Measurements from ENCODE around the gene LGI4. TPM values are rescaled to one million over a fixed set of nuclear protein-coding genes. Genes with fewer than 3 reads are reported as not detected.

LGI4 gene
- polyA plus RNA-seq (ENCODE audit: insufficient read length in 12 of 12) = 10 to 100 TPM in 7 of 12 donors, 1 to 10 TPM in 4, not detected in 1; 8.0 to 14.6 (median 12.0) TPM
- long read RNA-seq, donor 1, partial matches to known transcripts = 157 of 210 reads
- long read RNA-seq, donor 1, other reads (novel, unspliced or antisense) = 51 of 210 reads
- long read RNA-seq, donor 2, partial matches to known transcripts = 245 of 556 reads
- long read RNA-seq, donor 2, other reads (novel, unspliced or antisense) = 311 of 556 reads
- long read RNA-seq, donor 3 = 0 reads
- long read RNA-seq, donor 4, partial matches to known transcripts = 58 of 149 reads
- long read RNA-seq, donor 4, other reads (novel, unspliced or antisense) = 89 of 149 reads
- long read RNA-seq, donor 5, partial matches to known transcripts = 674 of 833 reads
- long read RNA-seq, donor 5, other reads (novel, unspliced or antisense) = 154 of 833 reads
- long read RNA-seq, donor 6, partial matches to known transcripts = 0 of 1 reads
- long read RNA-seq, donor 6, other reads (novel, unspliced or antisense) = 0 of 1 reads
- long read RNA-seq, donor 7, partial matches to known transcripts = 80 of 184 reads
- long read RNA-seq, donor 7, other reads (novel, unspliced or antisense) = 102 of 184 reads
- long read RNA-seq, donor 8, partial matches to known transcripts = 210 of 549 reads
- long read RNA-seq, donor 8, other reads (novel, unspliced or antisense) = 338 of 549 reads
- long read RNA-seq, donor 9, partial matches to known transcripts = 0 of 5 reads
- long read RNA-seq, donor 9, other reads (novel, unspliced or antisense) = 0 of 5 reads
- long read RNA-seq, donor 10, partial matches to known transcripts = 361 of 438 reads
- long read RNA-seq, donor 10, other reads (novel, unspliced or antisense) = 73 of 438 reads
- long read RNA-seq, donor 11, partial matches to known transcripts = 248 of 294 reads
- long read RNA-seq, donor 11, other reads (novel, unspliced or antisense) = 46 of 294 reads

GRCh38 chr19:35134601-35135242, at the start of gene LGI4:
Gene LGI4, minus strand, starts transcription at chr19:35135059. Its CDS starts 379 bp downstream, at chr19:35134680.
- no peak for DNase-seq

- DNase-seq = no peak
These were observed 49.4 kb upstream of the LGI4 start for GRCh38 chr19:35184267-35184666.

- DNase-seq = no peak
These were observed 46.5 kb upstream of the LGI4 start for GRCh38 chr19:35181387-35181786.

GRCh38 chr19:35179830-35180229, 45.0 kb upstream of the LGI4 start:
- no peak for DNase-seq

GRCh38 chr19:35178701-35179100, 43.8 kb upstream of the LGI4 start:
- DNase-seq = no peak

GRCh38 chr19:35177377-35178274, 42.8 kb upstream of the LGI4 start:
- no peak for DNase-seq

- DNase-seq = no peak
These were observed 41.3 kb upstream of the LGI4 start for GRCh38 chr19:35176181-35176570.

GRCh38 chr19:35174226-35174625, 39.4 kb upstream of the LGI4 start:
- DNase-seq = no peak

GRCh38 chr19:35171730-35172129, 36.9 kb upstream of the LGI4 start:
- no peak for DNase-seq

GRCh38 chr19:35170359-35171061, 35.7 kb upstream of the LGI4 start:
- no peak for DNase-seq

GRCh38 chr19:35169221-35169995, 34.5 kb upstream of the LGI4 start:
- no peak for DNase-seq

GRCh38 chr19:35168196-35168595, 33.3 kb upstream of the LGI4 start:
- DNase-seq = no peak

GRCh38 chr19:35167251-35168119, 32.6 kb upstream of the LGI4 start:
- no peak for DNase-seq

- DNase-seq = no peak
These were observed 31.5 kb upstream of the LGI4 start for GRCh38 chr19:35166100-35167063.

GRCh38 chr19:35165200-35166058, 30.6 kb upstream of the LGI4 start:
- DNase-seq = no peak

- no peak for DNase-seq
These were observed 29.6 kb upstream of the LGI4 start for GRCh38 chr19:35164418-35164817.

Data from muscle of arm (tissue), 14 donors.